ENCODE measurements around the gene GPS1. TPM values are rescaled to one million over a fixed set of nuclear protein-coding genes. Genes with fewer than 3 reads are reported as not detected.
"Not testable (repeated sequence)": the region's sequence is repeated elsewhere in the genome, so short reads cannot be mapped to it uniquely, and the experiment has no call there.

The GPS1 gene
- polyA plus RNA-seq, 1 experiment, result 131 TPM

DNA sequence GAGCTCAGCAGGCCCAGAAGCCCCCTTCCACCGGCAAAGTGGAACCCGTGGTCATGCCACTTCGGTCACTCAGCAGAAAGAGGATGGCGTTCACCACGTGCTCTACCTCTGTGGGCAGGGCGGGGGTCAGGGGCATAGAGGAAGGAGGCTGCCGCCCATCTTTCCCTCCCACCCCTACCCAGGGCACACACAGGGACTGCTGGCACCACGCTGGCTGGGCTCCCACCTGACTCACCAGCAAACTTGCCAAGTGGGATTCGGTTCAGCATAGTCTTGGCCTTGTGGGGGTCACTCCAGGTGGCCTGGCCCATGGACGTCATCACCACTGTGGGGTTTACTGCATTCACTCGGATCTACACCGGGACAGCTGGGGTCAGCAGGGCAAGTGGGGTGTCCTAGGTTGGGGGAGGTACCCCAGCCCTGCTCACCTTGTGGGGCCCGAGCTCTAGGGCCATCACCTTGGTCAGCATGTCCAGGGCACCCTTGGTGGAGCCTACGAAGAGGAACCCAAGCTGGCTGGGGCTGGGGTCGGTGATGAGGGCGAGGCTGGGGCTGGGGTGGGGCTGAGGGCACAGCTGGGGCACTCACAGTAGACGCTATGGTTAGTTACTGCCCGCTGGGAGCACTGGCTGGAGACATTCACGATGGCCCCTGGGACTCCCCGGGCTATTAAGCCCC is 15.6 kb upstream of the GPS1 start:
- DNase-seq (ENCODE audit: low read depth), result no peak
- Histone ChIP-seq H3K36me3 (ENCODE audit: control insufficient read depth, insufficient read depth, low read length) (no peaks in the 10 kb centered on the region), H3K27me3 (ENCODE audit: control insufficient read depth, insufficient read depth, low read length) (no peaks in the 10 kb centered on the region), H3K4me3 (ENCODE audit: low read depth, low read length) (peak overlapping the region; percentile 64)
- ChIA-PET CTCF (interaction anchor here (0.6 to 5.0 kb wide), 6 partner anchors 14 to 299 kb away, joined by 3 to 23 read pairs (median 4); partner anchors contain the start of gene NOTUM), POLR2A (no interaction called here)
- TF ChIP-seq, protein P1, sequence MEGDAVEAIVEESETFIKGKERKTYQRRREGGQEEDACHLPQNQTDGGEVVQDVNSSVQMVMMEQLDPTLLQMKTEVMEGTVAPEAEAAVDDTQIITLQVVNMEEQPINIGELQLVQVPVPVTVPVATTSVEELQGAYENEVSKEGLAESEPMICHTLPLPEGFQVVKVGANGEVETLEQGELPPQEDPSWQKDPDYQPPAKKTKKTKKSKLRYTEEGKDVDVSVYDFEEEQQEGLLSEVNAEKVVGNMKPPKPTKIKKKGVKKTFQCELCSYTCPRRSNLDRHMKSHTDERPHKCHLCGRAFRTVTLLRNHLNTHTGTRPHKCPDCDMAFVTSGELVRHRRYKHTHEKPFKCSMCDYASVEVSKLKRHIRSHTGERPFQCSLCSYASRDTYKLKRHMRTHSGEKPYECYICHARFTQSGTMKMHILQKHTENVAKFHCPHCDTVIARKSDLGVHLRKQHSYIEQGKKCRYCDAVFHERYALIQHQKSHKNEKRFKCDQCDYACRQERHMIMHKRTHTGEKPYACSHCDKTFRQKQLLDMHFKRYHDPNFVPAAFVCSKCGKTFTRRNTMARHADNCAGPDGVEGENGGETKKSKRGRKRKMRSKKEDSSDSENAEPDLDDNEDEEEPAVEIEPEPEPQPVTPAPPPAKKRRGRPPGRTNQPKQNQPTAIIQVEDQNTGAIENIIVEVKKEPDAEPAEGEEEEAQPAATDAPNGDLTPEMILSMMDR (IDR thresholded peaks at IDR 0.05; ENCODE audit: insufficient read depth, low read depth, low read length), result no peak

DNA sequence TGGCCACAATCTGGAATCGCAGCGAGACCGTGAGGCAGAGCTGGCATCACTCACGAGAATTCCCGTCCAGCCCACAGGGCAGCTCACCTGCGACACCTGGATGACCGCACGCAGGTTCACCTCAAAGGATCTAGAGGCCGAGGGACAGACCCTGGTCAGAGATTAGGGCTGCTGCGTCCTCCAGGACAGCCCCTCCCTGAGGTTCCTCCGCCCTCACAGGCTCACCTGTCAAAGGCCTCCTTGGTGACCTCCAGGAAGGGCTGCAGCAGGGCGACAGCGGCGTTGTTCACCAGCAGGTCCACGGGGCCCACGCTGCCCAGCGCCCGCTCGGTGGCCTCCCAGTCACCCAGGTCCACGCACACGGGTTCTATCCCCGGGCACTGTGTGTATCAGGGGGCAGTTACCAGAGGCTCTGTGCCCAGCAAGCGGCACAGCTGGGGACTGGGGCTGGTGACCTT is 15.0 kb upstream of the GPS1 start:
- CTCF ChIA-PET, result interaction anchor here (0.7 to 5.0 kb wide), 6 partner anchors 14 to 164 kb away, joined by 3 to 23 read pairs (median 4); partner anchors contain the start of gene NOTUM
- no peak for DNase-seq (ENCODE audit: low read depth)
- Histone ChIP-seq H3K4me3 (ENCODE audit: low read depth, low read length) (peak overlapping the region; percentile 64), H3K36me3 (ENCODE audit: control insufficient read depth, insufficient read depth, low read length) (no peaks in the 10 kb centered on the region), H3K27me3 (ENCODE audit: control insufficient read depth, insufficient read depth, low read length) (no peaks in the 10 kb centered on the region)
- POLR2A ChIA-PET, result no interaction called here
- TF ChIP-seq, protein P1 (IDR thresholded peaks at IDR 0.05; ENCODE audit: insufficient read depth, low read depth, low read length), result no peak

DNA sequence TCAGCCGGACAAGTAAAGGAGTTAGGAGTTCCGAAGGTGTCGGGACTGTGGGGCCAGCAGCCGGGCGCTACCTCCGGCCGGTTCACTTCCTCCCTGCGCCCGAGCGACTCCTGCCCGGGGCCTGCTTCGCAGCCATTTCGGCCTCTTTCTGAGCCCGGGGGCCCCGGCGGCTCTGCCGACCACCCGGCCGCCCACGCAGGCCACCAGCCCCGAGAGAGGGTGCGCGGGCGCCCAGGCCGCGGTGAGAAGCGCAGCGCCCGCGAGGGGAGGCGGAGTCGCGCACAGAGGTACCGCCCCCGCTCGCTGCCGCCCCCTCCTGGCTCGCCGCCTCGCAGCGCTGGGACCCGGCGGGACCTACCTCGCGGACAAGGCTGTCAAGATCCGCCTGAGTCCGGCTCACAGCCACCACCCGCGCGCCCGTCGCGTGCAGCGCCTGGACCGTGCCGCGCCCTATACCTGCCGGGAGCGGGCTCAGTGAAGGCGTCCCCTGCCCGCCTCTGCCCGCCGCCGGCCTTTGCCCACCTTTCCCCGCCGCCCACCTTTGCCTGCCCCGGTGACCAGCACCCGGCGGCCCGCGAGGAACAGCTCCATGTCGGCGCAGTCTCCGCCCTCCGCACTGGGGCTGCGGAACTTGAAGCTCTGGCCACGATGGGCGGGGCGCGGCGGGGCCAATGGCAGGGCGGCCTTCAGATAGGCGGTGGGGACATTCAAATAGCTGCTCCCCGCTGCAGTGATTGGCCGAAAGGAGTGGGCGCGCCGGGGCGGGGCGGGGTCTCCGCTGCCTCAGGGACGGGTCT is 14.4 kb upstream of the GPS1 start, which contains the start of gene DCXR:
TSS of gene DCXR (minus strand) at position 606 of the 797 bp plus-strand sequence. CDS start at position 591, 15 bp downstream.
- POLR2A ChIA-PET, result interaction anchor here (0.5 to 0.7 kb wide), 2 partner anchors 14 to 188 kb away, joined by 3 to 5 read pairs; partner anchors contain the start of genes CENPX and LRRC45
- CTCF ChIA-PET, result interaction anchor here (0.6 to 5.0 kb wide), 27 partner anchors 8 to 391 kb away, joined by 3 to 23 read pairs (median 3); partner anchors contain the start of genes CENPX, LRRC45 and NOTUM
- peak; percentile 63 for DNase-seq (ENCODE audit: low read depth)
- no peaks in the 10 kb centered on the region for H3K27me3 ChIP-seq (ENCODE audit: control insufficient read depth, insufficient read depth, low read length)
- TF ChIP-seq, protein P1 (IDR thresholded peaks at IDR 0.05; ENCODE audit: insufficient read depth, low read depth, low read length), result peak; percentile 53
- H3K4me3 ChIP-seq (ENCODE audit: low read depth, low read length), result peak within 1 kb of the TSS; percentile 64
- H3K36me3 ChIP-seq (ENCODE audit: control insufficient read depth, insufficient read depth, low read length), result no peaks in the 10 kb centered on the region

DNA sequence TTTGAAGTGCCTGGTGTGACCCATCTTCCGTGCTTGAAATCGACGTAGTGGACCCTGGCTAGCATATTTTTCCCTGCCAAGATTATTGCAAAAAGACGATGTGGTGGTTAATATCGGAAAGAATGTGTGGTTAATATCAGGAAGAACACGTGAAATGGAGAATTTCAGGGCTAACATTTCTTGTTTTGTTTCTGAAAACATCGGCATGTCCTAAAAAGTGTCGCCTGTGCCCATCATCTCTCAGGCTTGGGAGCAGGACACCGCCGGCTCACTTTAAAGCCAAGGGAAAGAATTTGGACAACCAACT is 13.9 kb upstream of the GPS1 start:
- Histone ChIP-seq H3K36me3 (ENCODE audit: control insufficient read depth, insufficient read depth, low read length) (no peaks in the 10 kb centered on the region), H3K27me3 (ENCODE audit: control insufficient read depth, insufficient read depth, low read length) (no peaks in the 10 kb centered on the region), H3K4me3 (ENCODE audit: low read depth, low read length) (peak overlapping the region; percentile 64)
- TF ChIP-seq, protein P1 (IDR thresholded peaks at IDR 0.05; ENCODE audit: insufficient read depth, low read depth, low read length), result no peak
- CTCF ChIA-PET, result interaction anchor here (0.6 to 5.0 kb wide), 25 partner anchors 8 to 229 kb away, joined by 3 to 23 read pairs (median 3); partner anchors contain the start of genes CENPX, LRRC45 and NOTUM
- DNase-seq (ENCODE audit: low read depth), result no peak
- POLR2A ChIA-PET, result interaction anchor here (0.5 to 0.7 kb wide), 3 partner anchors 15 to 187 kb away, joined by 3 to 14 read pairs (median 5); partner anchors contain the start of genes CENPX and LRRC45

DNA sequence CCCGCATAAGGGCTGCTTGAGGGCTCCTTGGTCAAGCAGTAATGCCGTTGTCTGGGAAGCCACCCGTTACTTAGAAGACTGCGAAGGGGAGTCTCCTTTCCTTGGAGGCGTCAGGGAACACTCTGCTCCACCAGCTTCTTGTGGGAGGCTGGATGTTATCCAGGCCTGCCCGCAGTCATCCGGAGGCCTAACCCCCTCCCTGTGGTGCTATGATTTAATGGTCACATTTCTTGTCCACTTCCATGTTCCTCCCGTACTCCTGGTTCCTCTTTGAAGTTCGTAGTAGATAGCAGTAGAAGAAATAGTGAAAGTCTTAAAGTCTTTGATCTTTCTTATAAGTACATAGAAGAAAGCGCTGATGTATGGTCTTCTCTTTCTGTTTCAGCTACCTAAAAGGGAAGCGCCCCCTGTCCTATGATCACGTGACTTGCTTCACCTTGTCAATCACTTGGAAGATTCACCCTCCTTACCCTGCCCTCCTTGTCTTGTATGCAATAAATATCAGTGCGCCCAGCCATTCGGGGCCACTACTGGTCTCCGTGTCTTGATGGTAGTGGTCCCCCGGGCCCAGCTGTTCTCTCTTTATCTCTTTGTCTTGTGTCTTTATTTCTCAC is 12.8 kb upstream of the GPS1 start:
- POLR2A ChIA-PET; H3K36me3 ChIP-seq (ENCODE audit: control insufficient read depth, insufficient read depth, low read length); DNase-seq (ENCODE audit: low read depth); H3K27me3 ChIP-seq (ENCODE audit: control insufficient read depth, insufficient read depth, low read length); H3K4me3 ChIP-seq (ENCODE audit: low read depth, low read length): not testable (repeated sequence)
- CTCF ChIA-PET, result interaction anchor here (1.6 to 5.0 kb wide), 4 partner anchors 9 to 115 kb away, joined by 8 to 23 read pairs (median 12); partner anchors contain the start of gene NOTUM

All from BJ (cell line).